C4-2B (cell line): ENCODE results near the gene P2RY4.

ENCODE experiments used
- H3K27ac ChIP-seq: fragments of 450-650 bp; 2 replicates; pipeline ENCODE4 v1.5.1; 2017
- ZFX ChIP-seq: fragments of 450-650 bp; IDR thresholded peaks from 2 replicates; pipeline ENCODE4 v1.6.1; 2017
- TF ChIP-seq, protein P1 (sequence below): fragments of 450-650 bp; conservative IDR thresholded peaks from 2 replicates; pipeline ENCODE4 v1.5.1; 2017; ENCODE audit warnings: mild to moderate bottlenecking

The P2RY4 gene

DNA sequence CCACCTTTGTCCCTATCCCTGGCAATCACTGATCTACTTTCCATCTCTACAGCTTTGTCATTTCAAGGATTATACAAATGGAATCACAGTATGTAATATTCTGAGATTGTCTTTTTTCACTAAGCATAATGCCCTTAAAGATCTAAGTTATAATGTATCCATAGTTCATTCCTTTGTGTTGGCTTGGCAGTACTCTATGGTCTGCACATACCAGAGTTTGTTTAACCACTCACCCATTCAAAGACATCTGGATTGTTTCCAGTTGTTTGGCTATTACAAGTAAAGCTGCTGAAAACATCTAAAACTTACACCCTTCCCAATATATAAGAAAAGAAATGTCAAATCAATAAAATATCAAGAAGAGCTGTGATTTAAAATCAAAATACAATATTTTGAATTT, 51.5 kb downstream of the P2RY4 start:
- TF ChIP-seq, protein P1, sequence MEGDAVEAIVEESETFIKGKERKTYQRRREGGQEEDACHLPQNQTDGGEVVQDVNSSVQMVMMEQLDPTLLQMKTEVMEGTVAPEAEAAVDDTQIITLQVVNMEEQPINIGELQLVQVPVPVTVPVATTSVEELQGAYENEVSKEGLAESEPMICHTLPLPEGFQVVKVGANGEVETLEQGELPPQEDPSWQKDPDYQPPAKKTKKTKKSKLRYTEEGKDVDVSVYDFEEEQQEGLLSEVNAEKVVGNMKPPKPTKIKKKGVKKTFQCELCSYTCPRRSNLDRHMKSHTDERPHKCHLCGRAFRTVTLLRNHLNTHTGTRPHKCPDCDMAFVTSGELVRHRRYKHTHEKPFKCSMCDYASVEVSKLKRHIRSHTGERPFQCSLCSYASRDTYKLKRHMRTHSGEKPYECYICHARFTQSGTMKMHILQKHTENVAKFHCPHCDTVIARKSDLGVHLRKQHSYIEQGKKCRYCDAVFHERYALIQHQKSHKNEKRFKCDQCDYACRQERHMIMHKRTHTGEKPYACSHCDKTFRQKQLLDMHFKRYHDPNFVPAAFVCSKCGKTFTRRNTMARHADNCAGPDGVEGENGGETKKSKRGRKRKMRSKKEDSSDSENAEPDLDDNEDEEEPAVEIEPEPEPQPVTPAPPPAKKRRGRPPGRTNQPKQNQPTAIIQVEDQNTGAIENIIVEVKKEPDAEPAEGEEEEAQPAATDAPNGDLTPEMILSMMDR, result no peak
- TF ChIP-seq ZFX, result no peak

More for the DNA sequence above, 51.5 kb downstream of the P2RY4 start:
- no peak overlapping the region for H3K27ac ChIP-seq
